Fibroblast of gingiva (primary cell): ENCODE data around the gene ARHGAP24.

Experiments
- DNase-seq: peaks from one replicate; pipeline ENCODE4 v3.0.0-alpha.2; 2011; ENCODE audit warnings: low read depth

Gene ARHGAP24

DNA sequence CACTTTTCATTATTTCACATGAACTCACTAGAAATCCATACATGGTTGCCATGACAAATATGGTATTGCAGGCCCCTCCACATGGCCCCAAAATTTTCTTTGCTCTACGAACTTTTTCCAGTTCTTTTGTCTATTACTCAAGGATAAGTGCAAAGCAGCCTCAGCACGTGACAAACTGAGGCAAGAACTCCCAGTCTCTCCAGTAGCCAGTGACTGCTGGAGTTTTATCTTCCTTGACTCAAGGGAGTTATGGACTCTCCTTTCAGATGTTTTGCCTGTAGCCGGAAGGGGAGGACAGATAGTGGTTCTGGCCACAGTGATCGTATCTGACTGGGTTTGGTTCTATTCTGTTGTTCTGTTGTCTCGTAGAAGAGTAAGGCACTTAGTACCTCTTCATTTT, 105.5 kb downstream of the ARHGAP24 start:
- DNase-seq, result no peak

DNA sequence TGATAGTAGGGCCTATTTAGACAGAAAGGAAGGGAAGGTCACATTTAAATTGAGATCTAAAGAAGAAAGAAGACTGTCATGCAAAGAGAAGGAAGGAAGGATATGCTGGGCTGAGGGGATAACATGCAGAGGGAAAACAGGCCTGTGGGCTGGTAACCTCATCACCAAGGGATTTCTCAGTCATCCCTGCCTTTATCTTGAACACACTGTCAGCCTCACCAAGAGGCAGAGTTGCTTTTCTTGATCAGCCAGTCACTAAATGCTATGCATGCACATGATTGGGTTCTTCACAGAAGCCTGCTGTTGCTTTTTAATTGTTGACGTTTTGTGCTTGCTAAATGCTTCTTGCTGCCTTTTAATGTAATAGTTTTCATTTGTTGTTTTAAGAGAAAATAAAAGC, 113.0 kb downstream of the ARHGAP24 start:
- DNase-seq, result no peak

DNA sequence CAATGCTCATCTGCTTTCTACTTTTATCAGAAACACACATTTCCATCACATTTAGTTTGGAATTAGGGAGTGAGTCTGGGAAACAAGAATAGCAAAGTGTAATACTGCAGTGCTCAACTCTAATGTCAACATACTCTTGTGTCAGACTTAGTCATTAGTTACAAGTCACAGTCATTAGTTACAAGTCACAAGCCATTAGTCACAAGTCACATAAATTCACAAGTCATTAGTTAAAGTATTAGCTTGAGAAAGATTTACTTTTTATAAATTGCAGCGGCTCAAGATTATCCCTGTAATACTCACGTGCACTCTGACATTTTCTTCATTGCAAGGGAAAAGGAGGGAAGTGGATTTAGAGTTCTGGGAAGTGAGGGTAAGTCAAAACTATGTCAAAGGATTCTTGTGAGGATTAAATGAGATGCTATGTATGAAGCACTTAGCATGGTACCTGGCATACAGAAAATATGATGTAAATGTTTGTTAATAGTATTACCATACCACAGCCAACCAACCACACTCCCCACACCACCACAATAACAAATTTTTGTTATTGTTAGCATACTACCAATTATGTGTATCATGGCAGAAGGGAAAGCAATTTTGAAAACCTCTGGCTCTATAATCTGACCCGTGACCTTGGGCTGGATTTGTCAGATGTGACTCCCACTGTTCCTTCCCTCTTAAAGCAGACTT, 116.6 kb downstream of the ARHGAP24 start:
- DNase-seq, result peak; percentile 3

DNA sequence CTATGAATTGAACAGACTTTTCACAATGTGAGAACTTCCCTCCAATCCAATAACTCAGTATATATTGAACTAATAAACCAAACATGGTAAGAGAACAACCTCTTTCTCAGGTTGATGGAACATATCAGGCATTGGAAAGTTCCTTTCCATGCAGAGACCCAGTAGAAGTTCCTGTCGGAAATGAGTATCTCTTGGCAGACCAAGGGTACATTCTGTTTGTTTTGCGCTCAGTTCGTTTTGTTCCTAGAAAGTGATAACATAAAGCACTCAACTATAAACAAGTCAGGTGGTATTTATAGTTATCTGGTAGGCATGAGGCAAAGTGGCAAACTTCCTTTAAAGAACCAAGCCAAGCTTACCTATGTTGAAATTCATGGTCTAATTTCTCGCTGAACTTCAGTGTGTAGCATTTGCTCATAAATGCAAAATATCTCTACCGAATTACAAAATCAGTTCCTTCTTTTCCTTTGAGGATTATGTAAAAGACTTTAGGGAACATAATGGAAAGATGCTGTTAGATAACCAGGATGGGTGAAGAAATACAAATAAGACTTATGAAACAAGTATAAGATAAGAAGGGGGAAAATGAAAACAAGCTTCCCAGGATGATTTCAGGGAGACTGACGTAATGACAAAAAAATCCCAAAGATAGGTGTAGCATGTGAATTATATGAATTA, 120.3 kb downstream of the ARHGAP24 start:
- DNase-seq, result no peak

DNA sequence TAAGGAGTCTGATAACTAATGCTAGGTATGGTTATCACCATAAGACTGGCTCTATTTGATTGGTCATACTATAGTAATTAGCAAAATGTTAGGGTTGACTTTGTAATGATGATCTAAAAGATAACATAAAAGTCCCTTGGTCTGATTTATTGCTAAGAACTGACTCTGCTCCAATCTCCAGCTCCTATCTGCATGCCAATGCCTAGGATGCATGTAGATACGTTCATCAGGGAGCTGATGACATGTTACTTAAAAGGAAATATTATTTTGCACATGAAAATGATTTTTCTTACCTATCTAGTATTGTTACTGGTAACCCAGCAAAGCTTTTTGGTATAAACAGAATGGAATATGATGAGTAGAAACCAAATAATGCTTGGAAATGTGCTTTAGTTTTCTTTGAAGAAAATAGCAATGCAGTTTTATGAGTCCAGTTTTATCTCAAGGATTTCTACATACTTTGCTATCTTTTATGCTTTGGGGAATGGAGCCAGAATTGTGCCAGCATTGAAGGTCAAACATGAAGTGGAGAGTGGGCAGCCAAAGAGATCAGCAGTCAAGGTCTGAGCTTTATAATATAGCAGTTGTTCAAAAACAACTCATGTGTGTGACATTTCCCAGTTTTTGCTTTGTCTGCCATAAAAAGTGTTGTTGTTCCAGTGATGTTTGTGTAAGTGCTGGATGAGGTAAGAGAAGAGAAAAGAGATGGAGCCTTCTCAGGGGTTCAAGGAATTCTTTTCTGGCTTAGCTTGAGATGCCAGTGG, 121.0 kb downstream of the ARHGAP24 start:
- DNase-seq, result no peak

DNA sequence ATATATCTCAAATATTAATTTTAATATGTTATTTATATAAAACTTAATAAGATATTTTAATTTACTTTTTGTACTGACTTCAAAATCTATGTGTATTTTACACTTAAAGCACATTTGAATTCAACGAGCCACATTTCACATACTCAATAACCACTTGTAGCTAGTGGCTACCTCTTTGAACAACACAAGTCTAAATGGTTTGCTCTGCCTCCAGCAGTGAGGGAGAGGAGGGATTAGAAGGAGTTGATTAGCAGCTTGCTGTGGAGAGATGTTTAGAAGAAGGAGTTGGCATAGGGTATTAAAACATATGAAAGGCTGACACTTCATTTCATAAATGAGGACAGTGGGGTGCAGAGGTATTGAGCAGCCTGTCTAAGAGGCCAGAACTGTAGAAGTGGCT, 124.0 kb downstream of the ARHGAP24 start:
- DNase-seq, result no peak

DNA sequence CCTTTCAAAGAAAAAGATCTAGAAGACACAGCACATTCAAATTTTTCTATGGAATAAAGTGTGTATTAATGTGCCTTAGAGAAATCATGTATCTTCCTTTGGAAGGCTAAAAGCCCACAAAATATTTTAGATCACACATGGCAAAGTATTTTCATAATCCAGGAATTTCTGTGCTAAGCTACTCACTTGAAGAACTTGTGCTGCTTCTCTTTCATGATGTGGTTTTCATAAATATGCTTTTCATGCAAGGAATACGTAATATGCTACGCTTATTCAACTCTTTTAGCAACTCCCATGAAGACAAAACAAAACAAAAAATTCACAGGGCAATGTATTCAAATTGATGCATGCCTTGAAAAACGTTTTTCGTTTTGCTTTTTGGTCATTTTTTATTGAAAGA, 125.6 kb downstream of the ARHGAP24 start:
- no peak for DNase-seq

DNA sequence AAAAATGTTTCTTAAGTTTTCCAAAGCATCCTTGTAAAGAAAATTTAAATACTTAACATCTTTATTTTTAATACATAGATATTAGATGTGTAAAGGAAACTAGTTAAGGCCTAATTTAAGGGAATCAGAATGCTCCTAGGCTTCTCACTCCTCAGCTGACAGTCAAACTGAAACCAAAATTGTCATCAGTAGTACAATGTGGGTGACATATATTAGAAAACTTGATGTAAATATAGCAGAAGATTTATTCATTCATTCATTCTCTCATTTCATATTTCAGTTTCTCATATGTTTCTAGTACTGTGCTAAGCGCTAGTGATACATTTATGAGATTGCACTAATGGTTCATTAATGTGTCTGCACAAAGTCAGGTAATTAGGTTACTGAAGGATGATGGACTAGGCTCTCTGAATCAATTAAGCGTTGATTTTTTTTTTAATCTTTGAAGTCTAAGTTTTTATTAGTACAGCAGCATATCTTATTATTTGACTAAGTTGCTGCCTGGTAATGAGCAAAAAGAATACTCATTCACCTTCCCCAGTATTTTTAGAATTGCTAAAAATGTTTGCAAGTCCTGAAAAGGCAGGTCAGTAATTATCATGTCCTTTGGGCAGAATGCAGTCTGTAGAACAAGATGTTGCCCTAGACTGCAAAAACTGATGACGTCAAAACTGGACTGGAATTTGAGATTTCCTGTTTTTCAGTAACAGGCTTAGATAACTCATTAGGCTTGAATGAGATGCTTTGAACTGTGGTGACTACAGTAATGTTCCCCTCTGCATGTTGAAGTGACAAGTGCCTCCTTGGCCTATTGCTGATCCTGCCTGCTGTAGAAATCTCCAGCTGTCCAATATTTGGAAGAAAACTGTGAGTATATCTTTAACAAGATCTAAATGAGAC, 128.7 kb downstream of the ARHGAP24 start:
- peak; percentile 29 for DNase-seq

DNA sequence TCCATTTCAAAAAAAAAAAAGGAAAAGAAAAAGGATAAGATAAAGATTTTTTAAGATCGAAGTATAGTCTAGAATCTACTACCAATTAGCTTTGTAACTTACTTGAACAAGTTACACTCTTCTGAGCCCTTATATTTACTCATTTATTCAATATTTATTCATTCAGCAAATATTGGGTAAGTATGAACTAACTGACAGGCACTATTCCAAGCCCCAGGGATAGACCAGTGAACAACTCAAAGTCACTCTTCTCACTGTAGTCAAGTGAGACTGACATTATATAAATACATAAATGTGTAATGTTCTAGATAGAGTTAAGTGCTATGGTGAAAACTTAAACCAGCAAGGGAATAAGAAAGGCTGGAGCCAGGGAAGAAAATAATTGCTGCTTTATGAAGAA, 131.6 kb downstream of the ARHGAP24 start:
- DNase-seq, result no peak

DNA sequence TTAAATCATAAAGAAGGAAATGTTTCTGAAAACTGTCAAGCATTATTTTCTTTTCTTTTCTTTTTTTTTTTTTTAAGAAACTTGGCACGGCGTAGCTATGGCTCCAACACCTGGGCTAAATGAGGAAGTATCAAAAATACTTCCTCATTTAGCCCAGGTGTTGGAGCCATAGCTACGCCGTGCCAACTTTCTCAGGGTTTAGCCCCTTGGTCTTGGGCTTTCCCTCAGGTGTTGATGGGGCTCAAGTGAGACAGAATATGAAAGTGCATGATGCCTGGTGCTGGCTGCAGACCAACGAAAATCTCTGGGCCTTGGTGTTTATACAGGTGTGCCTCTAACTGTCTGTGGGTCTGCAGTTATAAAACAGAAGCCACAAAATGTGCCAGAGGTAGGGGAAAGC, 132.7 kb downstream of the ARHGAP24 start:
- DNase-seq, result no peak

DNA sequence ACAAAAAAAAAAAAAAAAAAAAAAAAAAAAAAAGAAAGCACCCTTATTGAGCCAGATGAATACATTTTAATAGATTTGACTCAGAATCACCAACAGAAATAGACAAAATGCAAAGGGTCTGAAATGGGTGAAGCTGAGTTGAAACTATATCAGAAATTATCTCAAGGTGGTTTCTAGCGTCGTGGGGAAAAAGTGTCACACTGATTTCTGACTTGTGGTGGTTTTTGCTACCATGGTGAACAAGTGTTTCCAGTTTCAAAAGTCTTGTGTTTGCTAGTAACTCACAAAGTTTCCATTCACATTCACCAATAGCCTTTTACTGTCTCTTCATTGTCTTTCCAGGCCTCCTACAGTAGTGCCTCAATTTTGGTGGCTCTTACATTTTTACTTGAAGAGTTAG, 135.5 kb downstream of the ARHGAP24 start:
- DNase-seq, result no peak

DNA sequence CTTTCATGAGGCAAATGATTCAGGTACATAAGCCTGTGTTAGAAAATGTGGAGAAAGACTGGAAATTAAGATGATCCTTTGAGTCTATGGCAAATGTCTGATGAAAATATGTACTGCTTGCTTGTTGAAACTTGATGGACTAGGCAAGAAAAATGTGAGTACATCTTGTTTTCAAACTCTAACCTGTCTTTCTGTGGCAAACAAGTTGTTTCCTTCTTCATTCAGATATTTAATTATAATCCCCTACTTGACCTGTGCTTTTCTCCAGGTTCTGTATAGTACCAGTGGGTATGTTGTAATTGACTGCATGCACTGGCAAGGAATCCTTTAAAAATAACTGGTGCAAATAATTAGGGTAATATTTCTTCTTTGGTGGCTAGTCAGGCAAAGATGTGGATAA, 136.7 kb downstream of the ARHGAP24 start:
- no peak for DNase-seq

DNA sequence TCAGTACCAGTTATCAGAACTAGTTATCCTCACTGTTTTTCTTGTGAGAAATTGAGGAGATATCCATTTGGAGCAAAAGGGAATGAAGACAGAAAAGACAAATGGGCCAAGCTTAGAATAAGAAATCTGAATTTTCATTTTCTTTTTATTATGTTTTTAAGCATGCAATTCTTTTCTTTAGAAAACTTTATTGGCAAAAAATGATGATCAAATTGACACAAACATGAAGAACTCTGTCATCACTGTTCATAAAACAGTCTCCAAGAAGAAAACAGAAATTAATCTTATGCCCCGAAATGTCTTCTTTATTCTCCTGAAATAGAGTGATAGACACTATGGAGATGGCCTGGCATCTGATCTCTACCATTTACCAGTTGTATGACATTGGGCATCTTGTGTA, 139.0 kb downstream of the ARHGAP24 start:
- DNase-seq, result no peak

DNA sequence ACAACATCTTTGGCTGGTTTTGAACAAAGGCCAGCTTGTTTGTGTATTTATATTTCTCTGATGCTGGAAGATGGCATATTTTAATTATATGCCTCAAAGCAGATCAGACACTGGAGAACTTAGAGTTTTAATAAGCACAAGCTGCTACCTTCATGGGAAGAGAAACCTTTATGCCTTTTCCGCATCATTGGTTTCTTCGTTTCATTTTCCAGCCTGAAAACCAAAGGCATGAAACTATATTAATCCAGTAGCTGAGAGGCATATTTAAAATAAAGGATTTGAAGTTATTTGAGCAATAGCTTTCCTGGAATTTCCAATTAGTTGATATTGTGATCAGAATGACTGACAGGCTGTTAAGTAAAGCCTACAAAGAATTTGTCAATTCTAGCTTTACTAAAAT, 141.0 kb downstream of the ARHGAP24 start:
- no peak for DNase-seq

DNA sequence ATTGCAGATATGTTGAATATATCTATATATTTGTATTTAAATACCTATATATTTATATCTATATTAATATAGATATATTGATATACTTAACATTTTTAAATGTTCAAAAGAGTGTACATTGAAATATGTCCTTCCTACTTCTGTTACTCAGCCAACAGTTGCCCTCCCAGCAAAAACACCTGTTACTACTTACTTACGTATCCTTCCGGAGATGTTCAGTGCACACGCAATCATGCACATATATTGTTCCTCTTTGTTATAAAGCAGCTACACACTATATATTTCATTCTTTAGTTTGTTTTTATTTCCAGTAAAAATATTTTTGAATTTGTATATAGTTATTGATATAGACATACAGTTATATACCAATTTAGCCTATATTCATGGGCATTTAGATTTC, 142.3 kb downstream of the ARHGAP24 start:
- no peak for DNase-seq

DNA sequence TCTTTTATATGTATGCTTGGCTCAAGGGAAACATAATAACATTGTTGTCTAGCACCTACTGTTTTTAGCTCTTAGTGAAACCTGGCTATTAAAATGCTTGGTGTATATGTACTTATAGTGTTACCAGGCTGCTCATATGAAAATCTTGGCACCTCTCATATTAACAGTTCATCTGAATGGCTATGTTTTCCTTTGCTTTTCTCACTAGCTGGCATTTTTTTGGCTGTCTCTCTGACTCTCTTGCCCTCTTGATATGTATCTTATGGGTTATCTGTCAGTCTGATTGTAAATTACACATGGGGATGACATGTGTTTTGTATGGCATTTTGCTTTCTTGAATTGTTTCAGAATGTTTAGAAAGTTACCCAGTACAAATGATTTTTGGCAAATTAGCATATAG, 158.0 kb downstream of the ARHGAP24 start:
- no peak for DNase-seq

DNA sequence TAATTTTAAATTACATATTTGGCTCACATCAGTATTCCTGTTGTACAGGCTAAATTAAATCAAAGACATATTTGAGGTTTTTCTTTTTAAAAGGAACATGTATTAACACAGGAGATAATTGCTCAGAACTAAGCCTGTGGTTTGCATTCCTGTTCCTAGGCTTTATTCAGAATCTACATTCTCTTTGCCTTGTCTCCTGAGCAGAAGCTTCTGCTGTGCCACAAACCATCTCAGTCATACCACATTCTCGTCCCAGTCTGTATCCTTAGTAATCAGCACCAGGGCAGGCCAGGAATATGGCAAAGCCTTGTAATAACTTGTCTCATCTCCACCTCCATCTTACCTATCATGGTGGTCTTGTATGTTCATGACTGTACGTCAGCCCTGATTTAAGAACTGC, 162.8 kb downstream of the ARHGAP24 start:
- DNase-seq, result no peak

DNA sequence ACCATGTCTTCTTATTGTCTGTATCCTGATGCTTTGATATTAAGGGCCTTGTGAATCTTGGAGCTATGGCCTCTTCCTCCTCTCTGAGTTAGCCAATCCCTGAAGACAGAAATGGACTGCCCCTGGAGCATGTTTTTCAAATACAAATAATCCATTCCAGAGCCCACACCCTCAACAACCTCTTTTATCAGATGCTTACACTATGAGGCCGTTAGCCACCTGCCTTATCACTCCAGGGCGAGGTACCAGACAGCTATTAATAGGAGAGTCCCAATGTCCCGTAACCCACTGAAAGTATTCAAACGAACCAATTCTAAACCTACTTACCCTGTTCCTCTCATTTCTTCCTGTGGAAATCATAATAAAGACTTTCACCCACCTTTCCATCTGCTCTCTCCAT, 165.0 kb downstream of the ARHGAP24 start:
- no peak for DNase-seq

DNA sequence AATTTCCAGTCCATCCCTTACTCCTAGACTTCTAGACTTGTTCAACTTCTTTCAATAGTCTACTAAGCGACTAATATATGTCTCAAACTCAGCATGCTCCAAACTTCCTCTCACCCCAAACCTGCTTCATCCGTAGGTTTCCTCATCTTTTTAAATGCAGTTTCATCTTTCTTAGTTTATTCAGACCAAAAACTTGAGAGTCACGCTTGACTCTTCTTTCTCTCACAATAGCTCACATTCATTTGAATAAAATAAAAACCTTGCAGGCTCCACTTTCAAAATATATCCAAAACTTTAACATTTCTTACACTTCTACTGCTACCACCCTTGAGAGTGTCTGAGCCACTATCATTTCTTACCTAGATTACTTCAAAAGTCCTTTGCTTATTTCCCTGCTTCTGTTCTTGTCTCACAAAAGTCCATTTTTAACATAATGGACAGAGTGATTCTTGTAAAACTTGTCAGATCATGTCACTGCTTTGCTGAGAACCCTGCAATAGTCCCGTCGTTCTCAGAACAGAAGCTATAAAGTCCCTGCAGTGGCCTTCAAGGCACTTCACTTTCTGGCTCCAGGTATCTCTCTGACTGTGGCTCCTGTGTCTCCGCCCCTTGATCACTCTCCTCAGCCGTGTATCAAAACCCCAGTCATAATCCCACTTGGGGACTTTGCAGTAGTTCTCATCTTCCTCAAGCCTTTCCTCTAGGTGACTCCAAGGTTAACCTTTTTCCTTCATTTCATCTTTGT, 167.6 kb downstream of the ARHGAP24 start:
- no peak for DNase-seq

DNA sequence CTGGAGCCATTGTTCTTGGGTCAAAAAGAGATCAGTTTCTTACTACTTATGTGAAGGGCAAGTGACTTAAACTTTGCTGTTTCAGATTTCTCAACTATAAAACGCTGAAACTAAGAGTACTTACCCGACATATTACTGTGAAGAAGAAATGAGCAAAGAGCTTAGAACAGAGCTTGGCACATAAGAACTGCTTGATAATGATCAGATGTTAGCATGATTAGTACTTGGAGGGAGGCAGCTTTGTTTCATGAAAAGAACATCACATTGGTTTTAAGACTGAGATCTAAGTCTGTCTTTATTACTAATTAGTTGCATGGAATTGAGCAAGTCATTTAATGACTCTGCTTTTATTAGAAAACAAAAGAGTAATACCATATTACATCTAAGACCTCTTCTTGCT, 169.1 kb downstream of the ARHGAP24 start:
- peak; percentile 15 for DNase-seq

DNA sequence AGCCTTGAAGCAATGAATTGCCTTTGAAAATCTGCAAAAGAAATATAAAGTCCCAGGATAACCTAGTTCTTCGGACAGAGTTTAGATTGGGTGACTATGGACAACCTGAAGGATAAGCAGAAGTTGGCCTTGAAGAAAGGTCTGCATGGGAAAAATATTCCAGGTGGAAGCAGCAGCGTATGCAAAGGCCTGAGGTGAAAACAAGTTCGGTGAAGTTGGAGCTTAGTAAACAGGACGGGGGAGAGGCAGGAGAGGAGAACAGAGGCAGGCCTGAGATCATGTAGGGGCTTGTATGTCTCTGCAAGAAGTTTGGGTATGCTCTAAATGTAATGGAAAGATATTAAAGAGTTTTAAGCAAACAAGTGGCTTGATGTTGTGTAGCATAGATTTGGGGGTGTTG, 176.0 kb downstream of the ARHGAP24 start:
- no peak for DNase-seq
